HUES6 (cell line): ENCODE measurements around the gene POLR3B.

Experiments
- H3K27ac ChIP-seq: 2 replicates; pipeline ENCODE4 v1.7.0; 2013; ENCODE audit warnings: low read depth, mild to moderate bottlenecking, low read length, inconsistent platforms
- H3K27me3 ChIP-seq: 2 replicates; pipeline ENCODE4 v1.6.1; 2013; ENCODE audit warnings: low read length; ENCODE audit not compliant: control insufficient read depth, insufficient read depth
- H3K36me3 ChIP-seq: 2 replicates; pipeline ENCODE4 v1.6.1; 2013; ENCODE audit warnings: low read length; ENCODE audit not compliant: control insufficient read depth, insufficient read depth
- H3K4me1 ChIP-seq: 2 replicates; pipeline ENCODE4 v1.6.1; 2013; ENCODE audit warnings: low read length; ENCODE audit not compliant: control insufficient read depth, insufficient read depth
- H3K4me3 ChIP-seq: 2 replicates; pipeline ENCODE4 v1.5.1; 2013; ENCODE audit warnings: low read depth, low read length
- H3K9ac ChIP-seq: one replicate; pipeline ENCODE4 v1.6.1; 2013; ENCODE audit warnings: mild to moderate bottlenecking, low read length
- H3K9me3 ChIP-seq: 2 replicates; pipeline ENCODE4 v1.6.1; 2013; ENCODE audit warnings: low read depth, low read length; ENCODE audit not compliant: control insufficient read depth, insufficient read depth

The POLR3B gene

GRCh38 chr12:106433055-106433454 is 75.5 kb downstream of the POLR3B start:
- Histone ChIP-seq H3K36me3 (peaks cover 19% of the 10 kb centered on the region), H3K27me3 (no peaks in the 10 kb centered on the region), H3K27ac (no peak overlapping the region), H3K4me3 (no peak overlapping the region), H3K9ac (no peak overlapping the region), H3K9me3 (no peaks in the 10 kb centered on the region), H3K4me1 (no peaks in the 10 kb centered on the region)

- Histone ChIP-seq H3K9me3 (no peaks in the 10 kb centered on the region), H3K4me3 (no peak overlapping the region), H3K27ac (no peak overlapping the region), H3K36me3 (peaks cover 19% of the 10 kb centered on the region), H3K4me1 (no peaks in the 10 kb centered on the region), H3K27me3 (no peaks in the 10 kb centered on the region), H3K9ac (no peak overlapping the region)
These were observed 77.0 kb downstream of the POLR3B start for GRCh38 chr12:106434526-106434925.

- Histone ChIP-seq H3K4me1 (no peaks in the 10 kb centered on the region), H3K36me3 (peaks cover 19% of the 10 kb centered on the region), H3K9me3 (no peaks in the 10 kb centered on the region), H3K27ac (no peak overlapping the region), H3K9ac (no peak overlapping the region), H3K4me3 (no peak overlapping the region), H3K27me3 (no peaks in the 10 kb centered on the region)
These were observed 78.6 kb downstream of the POLR3B start for GRCh38 chr12:106436164-106436563.

GRCh38 chr12:106442575-106442974 is 85.0 kb downstream of the POLR3B start:
- no peak overlapping the region for H3K4me3 ChIP-seq
- H3K36me3 ChIP-seq: peaks cover 8% of the 10 kb centered on the region
- H3K9me3 ChIP-seq: no peaks in the 10 kb centered on the region
- no peak overlapping the region for H3K27ac ChIP-seq
- H3K4me1 ChIP-seq: no peaks in the 10 kb centered on the region
- no peak overlapping the region for H3K9ac ChIP-seq
- H3K27me3 ChIP-seq: no peaks in the 10 kb centered on the region

GRCh38 chr12:106445053-106445452 is 87.5 kb downstream of the POLR3B start:
- H3K9me3 ChIP-seq: no peaks in the 10 kb centered on the region
- H3K9ac ChIP-seq: no peak overlapping the region
- no peak overlapping the region for H3K4me3 ChIP-seq
- H3K4me1 ChIP-seq: no peaks in the 10 kb centered on the region
- peaks cover 6% of the 10 kb centered on the region; the same call in 1 of the 2 replicates for H3K36me3 ChIP-seq
- no peaks in the 10 kb centered on the region for H3K27me3 ChIP-seq
- no peak overlapping the region for H3K27ac ChIP-seq

GRCh38 chr12:106445959-106446358 is 88.4 kb downstream of the POLR3B start:
- peaks cover 6% of the 10 kb centered on the region; the same call in 1 of the 2 replicates for H3K36me3 ChIP-seq
- no peaks in the 10 kb centered on the region for H3K27me3 ChIP-seq
- no peak overlapping the region for H3K9ac ChIP-seq
- H3K9me3 ChIP-seq: no peaks in the 10 kb centered on the region
- no peak overlapping the region for H3K27ac ChIP-seq
- no peaks in the 10 kb centered on the region for H3K4me1 ChIP-seq
- no peak overlapping the region for H3K4me3 ChIP-seq

- H3K27ac ChIP-seq: no peak overlapping the region
- no peaks in the 10 kb centered on the region for H3K9me3 ChIP-seq
- H3K4me1 ChIP-seq: peaks cover under 1% of the 10 kb centered on the region; the same call in 1 of the 2 replicates
- no peak overlapping the region for H3K4me3 ChIP-seq
- H3K9ac ChIP-seq: no peak overlapping the region
- 0 out of 2 replicates have a peak, but pooled peaks cover 3% of the 10 kb centered on the region for H3K36me3 ChIP-seq
- no peaks in the 10 kb centered on the region for H3K27me3 ChIP-seq
These were observed 89.0 kb downstream of the POLR3B start for GRCh38 chr12:106446419-106447092.

- Histone ChIP-seq H3K4me3 (no peak overlapping the region), H3K9ac (no peak overlapping the region), H3K27me3 (no peaks in the 10 kb centered on the region), H3K36me3 (0 out of 2 replicates have a peak, but pooled peaks cover 2% of the 10 kb centered on the region), H3K27ac (no peak overlapping the region), H3K4me1 (peaks cover 4% of the 10 kb centered on the region; the same call in 1 of the 2 replicates), H3K9me3 (no peaks in the 10 kb centered on the region)
These were observed 94.8 kb downstream of the POLR3B start for GRCh38 chr12:106452309-106452708.

GRCh38 chr12:106455111-106455510 is 97.6 kb downstream of the POLR3B start:
- peaks cover 17% of the 10 kb centered on the region for H3K36me3 ChIP-seq
- no peaks in the 10 kb centered on the region for H3K9me3 ChIP-seq
- peaks cover 4% of the 10 kb centered on the region; the same call in 1 of the 2 replicates for H3K4me1 ChIP-seq
- H3K27me3 ChIP-seq: no peaks in the 10 kb centered on the region
- no peak overlapping the region for H3K9ac ChIP-seq
- no peak overlapping the region for H3K27ac ChIP-seq
- H3K4me3 ChIP-seq: no peak overlapping the region

- H3K27ac ChIP-seq: no peak overlapping the region
- H3K27me3 ChIP-seq: no peaks in the 10 kb centered on the region
- H3K36me3 ChIP-seq: peaks cover 24% of the 10 kb centered on the region
- no peak overlapping the region for H3K4me3 ChIP-seq
- no peaks in the 10 kb centered on the region for H3K9me3 ChIP-seq
- H3K9ac ChIP-seq: no peak overlapping the region
- H3K4me1 ChIP-seq: no peaks in the 10 kb centered on the region
These were observed 101.6 kb downstream of the POLR3B start for GRCh38 chr12:106459124-106459523.

- H3K27me3 ChIP-seq: no peaks in the 10 kb centered on the region
- H3K9me3 ChIP-seq: no peaks in the 10 kb centered on the region
- peaks cover 24% of the 10 kb centered on the region for H3K36me3 ChIP-seq
- H3K9ac ChIP-seq: no peak overlapping the region
- H3K4me3 ChIP-seq: no peak overlapping the region
- H3K27ac ChIP-seq: no peak overlapping the region
- no peaks in the 10 kb centered on the region for H3K4me1 ChIP-seq
These were observed 102.0 kb downstream of the POLR3B start for GRCh38 chr12:106459534-106459933.
